ENCODE data around the gene KRTAP9-8. TPM values are rescaled to one million over a fixed set of nuclear protein-coding genes. Genes with fewer than 3 reads are reported as not detected.
"Not testable (repeated sequence)": the region's sequence is repeated elsewhere in the genome, so short reads cannot be mapped to it uniquely, and the experiment has no call there.

The KRTAP9-8 gene
- not detected in 2 replicates for total RNA-seq
- polyA plus RNA-seq: not detected in 2 replicates
- not detected in 2 replicates for polyA plus RNA-seq (2012)
- polyA minus RNA-seq (ENCODE audit: low replicate concordance): not detected in 2 replicates

- not testable (repeated sequence) for H3K27ac ChIP-seq (ENCODE audit: insufficient read depth, low read length); H3K27me3 ChIP-seq (ENCODE audit: control insufficient read depth, insufficient read depth, low read length); H4K20me1 ChIP-seq (ENCODE audit: control insufficient read depth, extremely low read depth, insufficient read depth, low read length); H3K36me3 ChIP-seq (ENCODE audit: control insufficient read depth, insufficient read depth, low read length); H3K9me3 ChIP-seq (ENCODE audit: control insufficient read depth, insufficient read depth, low read depth, low read length); H2AFZ ChIP-seq (ENCODE audit: low read length); H3K4me1 ChIP-seq (ENCODE audit: control insufficient read depth, extremely low read depth, insufficient read depth, low read length); H3K9ac ChIP-seq (ENCODE audit: insufficient read depth, low read length); H3K4me2 ChIP-seq (ENCODE audit: extremely low read depth, insufficient read depth, low read length); H3K4me3 ChIP-seq (replicated peaks in 1 of 4; ENCODE audit: control extremely low read depth in 1 of 4, insufficient read depth in 1 of 4, low read depth in 3 of 4, low read length in 4 of 4); DNase-seq (ENCODE audit: low read depth in 2 of 2); H3K79me2 ChIP-seq (ENCODE audit: control insufficient read depth, insufficient read depth, low read length)
Measured at GRCh38 chr17:41237949-41238437, at the start of gene KRTAP9-8. Gene KRTAP9-8 (plus strand): TSS chr17:41237999. CDS start chr17:41238052, 53 bp downstream.

- H3K9me3 ChIP-seq (ENCODE audit: control insufficient read depth, insufficient read depth, low read depth, low read length); H3K9ac ChIP-seq (ENCODE audit: insufficient read depth, low read length); H3K36me3 ChIP-seq (ENCODE audit: control insufficient read depth, insufficient read depth, low read length); H2AFZ ChIP-seq (ENCODE audit: low read length); H3K27me3 ChIP-seq (ENCODE audit: control insufficient read depth, insufficient read depth, low read length); H3K4me2 ChIP-seq (ENCODE audit: extremely low read depth, insufficient read depth, low read length); H3K27ac ChIP-seq (ENCODE audit: insufficient read depth, low read length); H4K20me1 ChIP-seq (ENCODE audit: control insufficient read depth, extremely low read depth, insufficient read depth, low read length); DNase-seq (ENCODE audit: low read depth in 2 of 2); H3K4me3 ChIP-seq (replicated peaks in 1 of 4; ENCODE audit: control extremely low read depth in 1 of 4, insufficient read depth in 1 of 4, low read depth in 3 of 4, low read length in 4 of 4); H3K79me2 ChIP-seq (ENCODE audit: control insufficient read depth, insufficient read depth, low read length); H3K4me1 ChIP-seq (ENCODE audit: control insufficient read depth, extremely low read depth, insufficient read depth, low read length): not testable (repeated sequence)
Measured at GRCh38 chr17:41189837-41190318, 47.9 kb upstream of the KRTAP9-8 start, which contains the start of gene KRTAP9-1. Gene KRTAP9-1 (plus strand): TSS chr17:41189887. CDS start chr17:41189887, 0 bp downstream.

- no peak overlapping the region for H3K9ac ChIP-seq (ENCODE audit: insufficient read depth, low read length)
- TF ChIP-seq CTCF (conservative IDR thresholded peaks at IDR 0.05 in 1 of 2, IDR thresholded peaks at IDR 0.05 in 1 of 2; ENCODE audit: low read depth in 1 of 2, low read length in 2 of 2): no peak
- no peak for TF ChIP-seq EZH2 (IDR thresholded peaks at IDR 0.05; ENCODE audit: low read length, missing control alignments)
- no peak for DNase-seq (ENCODE audit: low read depth in 2 of 2)
- no peaks in the 10 kb centered on the region for H3K36me3 ChIP-seq (ENCODE audit: control insufficient read depth, insufficient read depth, low read length)
- no peaks in the 10 kb centered on the region for H3K9me3 ChIP-seq (ENCODE audit: control insufficient read depth, insufficient read depth, low read depth, low read length)
- no peak overlapping the region for H2AFZ ChIP-seq (ENCODE audit: low read length)
- H3K4me1 ChIP-seq (ENCODE audit: control insufficient read depth, extremely low read depth, insufficient read depth, low read length): no peaks in the 10 kb centered on the region
- no peaks in the 10 kb centered on the region for H4K20me1 ChIP-seq (ENCODE audit: control insufficient read depth, extremely low read depth, insufficient read depth, low read length)
- H3K4me2 ChIP-seq (ENCODE audit: extremely low read depth, insufficient read depth, low read length): no peak overlapping the region
- no peaks in the 10 kb centered on the region for H3K79me2 ChIP-seq (ENCODE audit: control insufficient read depth, insufficient read depth, low read length)
- no peak overlapping the region for H3K4me3 ChIP-seq (replicated peaks in 1 of 4; ENCODE audit: control extremely low read depth in 1 of 4, insufficient read depth in 1 of 4, low read depth in 3 of 4, low read length in 4 of 4)
- no peak overlapping the region for H3K27ac ChIP-seq (ENCODE audit: insufficient read depth, low read length)
- peaks cover 6% of the 10 kb centered on the region for H3K27me3 ChIP-seq (ENCODE audit: control insufficient read depth, insufficient read depth, low read length)
Measured at GRCh38 chr17:41190328-41190727, 47.5 kb upstream of the KRTAP9-8 start.

- DNase-seq (ENCODE audit: low read depth in 2 of 2): no peak
- no peak overlapping the region for H3K27ac ChIP-seq (ENCODE audit: insufficient read depth, low read length)
Measured at GRCh38 chr17:41196068-41196467, 41.7 kb upstream of the KRTAP9-8 start.

More at GRCh38 chr17:41196068-41196467, 41.7 kb upstream of the KRTAP9-8 start:
- H3K36me3 ChIP-seq (ENCODE audit: control insufficient read depth, insufficient read depth, low read length): no peaks in the 10 kb centered on the region
- no peaks in the 10 kb centered on the region for H3K79me2 ChIP-seq (ENCODE audit: control insufficient read depth, insufficient read depth, low read length)
- H4K20me1 ChIP-seq (ENCODE audit: control insufficient read depth, extremely low read depth, insufficient read depth, low read length): no peaks in the 10 kb centered on the region
- H3K4me1 ChIP-seq (ENCODE audit: control insufficient read depth, extremely low read depth, insufficient read depth, low read length): no peaks in the 10 kb centered on the region
- no peak overlapping the region for H2AFZ ChIP-seq (ENCODE audit: low read length)
- no peaks in the 10 kb centered on the region for H3K9me3 ChIP-seq (ENCODE audit: control insufficient read depth, insufficient read depth, low read depth, low read length)
- TF ChIP-seq EZH2 (IDR thresholded peaks at IDR 0.05; ENCODE audit: low read length, missing control alignments) (no peak), CTCF (conservative IDR thresholded peaks at IDR 0.05 in 1 of 2, IDR thresholded peaks at IDR 0.05 in 1 of 2; ENCODE audit: low read depth in 1 of 2, low read length in 2 of 2) (no peak)
- no peak overlapping the region for H3K4me2 ChIP-seq (ENCODE audit: extremely low read depth, insufficient read depth, low read length)
- no peak overlapping the region for H3K4me3 ChIP-seq (replicated peaks in 1 of 4; ENCODE audit: control extremely low read depth in 1 of 4, insufficient read depth in 1 of 4, low read depth in 3 of 4, low read length in 4 of 4)
- no peak overlapping the region for H3K9ac ChIP-seq (ENCODE audit: insufficient read depth, low read length)
- H3K27me3 ChIP-seq (ENCODE audit: control insufficient read depth, insufficient read depth, low read length): no peaks in the 10 kb centered on the region

Measured in fibroblast of lung (primary cell).